Ramos (cell line): ENCODE results near the gene SDF2.
"Not testable (repeated sequence)": the region's sequence is repeated elsewhere in the genome, so short reads cannot be mapped to it uniquely, and the experiment has no call there.

Source experiments
- in situ Hi-C: fragments of 300-500 bp; cut with MboI; formaldehyde crosslinking; loops from one replicate; pipeline ENCODE4 v1.14.3; 2022; ENCODE audit warnings: low sequenced_read_pairs; ENCODE audit not compliant: unreplicated experiment

Gene SDF2

GRCh38 chr17:28643983-28644786 is 17.5 kb downstream of the SDF2 start:
- in situ Hi-C loops: no loop called here

- in situ Hi-C loops: no loop called here
Observed at GRCh38 chr17:28641579-28641978, 20.1 kb downstream of the SDF2 start.

GRCh38 chr17:28635506-28635905 is 26.2 kb downstream of the SDF2 start:
- in situ Hi-C loops: no loop called here

GRCh38 chr17:28634206-28634865 is 27.4 kb downstream of the SDF2 start:
- in situ Hi-C loops: no loop called here

DNA sequence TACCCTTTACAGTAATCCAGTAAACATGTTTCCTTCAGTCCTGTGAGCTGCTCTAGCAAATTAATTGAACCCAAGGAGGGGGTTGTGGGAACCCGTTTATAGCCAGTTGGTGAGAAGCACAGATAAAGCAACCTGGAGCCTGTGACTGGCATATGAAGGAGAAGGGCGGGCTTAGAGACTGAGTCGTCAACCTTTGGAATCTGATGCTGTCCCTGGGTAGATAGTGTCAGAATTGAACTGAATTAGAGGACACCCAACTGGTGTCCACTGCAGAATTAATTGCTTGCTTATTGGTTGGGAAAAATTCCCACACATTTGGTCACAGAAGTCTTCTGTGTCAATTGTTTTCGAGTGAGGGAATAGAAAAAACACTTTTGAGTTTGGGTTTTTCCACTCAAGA is 34.9 kb downstream of the SDF2 start:
- in situ Hi-C loops: no loop called here

GRCh38 chr17:28624148-28624547 is 37.6 kb downstream of the SDF2 start:
- in situ Hi-C loops: no loop called here

GRCh38 chr17:28623696-28624095 is 38.0 kb downstream of the SDF2 start:
- in situ Hi-C loops: no loop called here

DNA sequence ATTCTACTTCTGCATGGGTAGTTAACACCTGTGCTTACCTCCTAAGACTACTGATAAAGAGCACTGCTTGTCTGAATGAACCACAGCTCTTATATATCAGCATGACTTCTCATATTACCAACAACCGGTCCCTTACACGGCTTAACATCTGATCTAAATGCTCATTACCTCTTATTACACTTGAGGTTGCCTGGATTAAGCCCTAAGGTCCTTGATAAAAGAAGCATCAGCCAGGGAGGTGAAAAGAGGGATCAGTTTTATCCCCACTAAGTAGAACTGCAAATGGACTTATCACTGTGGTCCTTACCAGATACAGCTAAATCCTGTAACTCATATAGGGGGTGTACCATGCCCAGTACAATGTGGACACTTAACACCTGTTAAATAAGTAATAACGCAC is 39.5 kb downstream of the SDF2 start:
- in situ Hi-C loops: no loop called here

GRCh38 chr17:28620010-28620409 is 41.7 kb downstream of the SDF2 start:
- in situ Hi-C loops: no loop called here

GRCh38 chr17:28618464-28618863 is 43.2 kb downstream of the SDF2 start:
- in situ Hi-C loops: no loop called here

GRCh38 chr17:28616281-28616680 is 45.4 kb downstream of the SDF2 start:
- in situ Hi-C loops: no loop called here

DNA sequence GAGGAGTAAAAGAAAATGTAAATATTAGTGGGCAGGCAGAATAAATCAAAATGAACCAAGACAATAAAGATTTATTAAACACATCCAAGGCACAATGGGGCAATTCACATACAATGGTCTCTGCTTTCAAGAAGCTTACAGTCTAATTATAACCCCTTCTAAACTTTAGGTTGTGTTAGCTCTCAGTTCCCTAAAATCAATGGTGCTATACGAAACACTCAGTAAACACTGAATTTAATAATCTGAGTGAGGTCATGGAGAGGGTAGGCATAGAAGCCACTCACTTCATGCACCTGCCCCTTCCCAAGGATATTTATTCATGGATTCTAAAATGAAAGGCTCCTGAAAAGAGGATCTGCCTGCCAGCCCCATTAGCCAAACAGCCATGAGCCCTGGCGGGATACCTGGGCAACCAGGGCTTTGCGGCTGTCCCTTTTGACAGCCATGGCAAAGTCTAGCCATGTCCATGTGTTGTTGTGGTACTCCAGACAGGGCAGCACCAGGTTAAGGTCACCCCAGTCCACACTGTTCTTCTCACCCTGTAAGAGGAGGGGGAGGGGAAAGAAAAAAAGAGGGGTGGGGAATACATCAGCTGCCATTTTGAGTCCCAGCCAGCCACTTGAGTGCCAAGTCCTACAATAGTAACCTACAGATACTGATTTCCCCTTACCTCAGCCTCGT is 46.3 kb downstream of the SDF2 start:
- in situ Hi-C loops: no loop called here

DNA sequence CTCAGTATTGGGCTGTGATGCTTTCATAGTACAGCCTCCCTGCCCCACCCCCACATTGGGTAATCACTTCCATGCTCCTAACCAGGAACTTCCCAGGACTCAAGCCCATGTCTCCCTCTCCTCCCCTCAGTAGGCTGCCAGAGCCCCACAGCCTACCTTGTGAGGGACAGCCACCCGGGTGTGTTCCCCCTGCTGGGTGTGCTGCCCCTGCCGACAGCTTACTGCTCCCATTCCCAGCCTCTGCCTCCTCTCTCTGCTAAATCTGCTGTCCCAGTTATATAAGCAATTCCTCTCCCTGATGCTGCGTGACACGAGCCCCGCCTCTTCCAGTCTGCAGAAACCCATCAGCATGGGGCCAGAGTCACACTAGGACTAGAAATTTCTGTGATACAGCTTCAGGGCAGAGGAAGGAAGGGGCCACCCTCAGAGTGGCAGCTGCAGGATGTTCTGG is 47.8 kb downstream of the SDF2 start, which contains the start of gene RSKR:
Gene RSKR, minus strand, starts transcription at position 255 of the 451 bp plus-strand sequence. Its CDS starts 24 bp downstream, at position 231.
- in situ Hi-C loops: loop anchor here (5.0 kb wide), 1 partner anchor 117 kb away; no protein-coding TSS in a partner anchor

DNA sequence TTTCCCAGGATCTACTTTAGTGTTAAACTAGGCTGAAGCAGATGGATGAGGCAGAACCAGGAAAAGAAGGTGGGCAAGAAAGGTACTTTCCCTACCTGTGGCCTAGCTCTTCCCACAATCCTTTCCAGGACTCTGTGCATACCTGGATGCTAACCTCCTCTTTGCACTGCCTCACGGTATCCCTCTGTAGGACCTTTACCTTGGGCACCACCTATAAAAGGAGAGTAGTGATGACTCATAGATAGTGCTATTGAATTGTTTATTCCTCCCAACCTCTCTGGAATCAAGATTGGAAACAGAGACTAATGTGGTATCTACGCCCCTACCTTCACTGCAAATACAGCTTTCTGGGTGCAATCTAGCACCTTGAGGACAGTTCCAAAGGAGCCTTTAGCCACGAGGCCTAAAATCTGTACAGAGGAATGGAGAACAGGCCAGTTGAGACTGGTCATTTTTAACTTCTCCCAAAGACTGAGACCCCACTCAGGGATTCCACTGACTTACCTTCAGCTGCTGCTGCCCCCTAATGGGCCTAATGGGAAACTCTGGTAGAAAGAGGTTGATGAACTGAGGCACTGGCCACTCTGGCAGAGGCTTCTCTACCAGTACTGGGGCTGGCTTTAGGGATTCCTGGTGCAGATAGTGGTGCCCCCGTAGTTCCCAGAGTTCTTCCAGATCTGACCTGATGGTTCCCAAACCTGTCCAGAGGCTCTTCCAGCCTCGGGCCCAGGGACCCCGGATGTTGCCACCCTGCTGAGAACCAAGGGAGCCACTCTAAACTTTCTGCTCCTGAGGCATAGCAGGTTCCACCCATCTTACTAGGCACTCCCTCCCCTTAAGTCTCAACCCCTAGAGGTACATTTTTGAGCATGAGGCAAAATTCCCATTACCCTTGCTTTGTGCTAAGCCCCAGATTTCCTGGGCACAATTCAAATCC is 48.5 kb downstream of the SDF2 start:
- in situ Hi-C loops: loop anchor here (5.0 kb wide), 1 partner anchor 116 kb away; no protein-coding TSS in a partner anchor

GRCh38 chr17:28612531-28612930 is 49.2 kb downstream of the SDF2 start:
- in situ Hi-C loops: loop anchor here (5.0 kb wide), 1 partner anchor 115 kb away; no protein-coding TSS in a partner anchor

GRCh38 chr17:28610376-28610775 is 51.3 kb downstream of the SDF2 start:
- in situ Hi-C loops: loop anchor here (5.0 kb wide), 1 partner anchor 113 kb away; no protein-coding TSS in a partner anchor

GRCh38 chr17:28604031-28604430 is 57.7 kb downstream of the SDF2 start:
- in situ Hi-C loops: not testable (repeated sequence)

- in situ Hi-C loops: no loop called here
Observed at GRCh38 chr17:28599311-28600184, 62.2 kb downstream of the SDF2 start.
